K562 (cell line): ENCODE data around the gene UGT1A10. TPM values are rescaled to one million over a fixed set of nuclear protein-coding genes. Genes with fewer than 3 reads are reported as not detected.
A peak's percentile ranks its signal among the peaks of the same experiment; 100 is the strongest.

Experiments used
- CBFA2T2 ChIP-seq: fragments of 450-650 bp; conservative IDR thresholded peaks from 2 replicates; pipeline ENCODE4 v1.6.1; 2017; ENCODE audit warnings: mild to moderate bottlenecking
- CEBPB ChIP-seq: fragments of 450-650 bp; IDR thresholded peaks from 2 replicates; pipeline ENCODE4 v1.6.1; 2016; ENCODE audit warnings: missing genetic modification characterization, missing compliant biosample characterization
- SMARCA4 ChIP-seq: fragments of 450-650 bp; IDR thresholded peaks from 2 replicates; pipeline ENCODE4 v1.6.1; 2016
- SRSF3 ChIP-seq: fragments of 200-400 bp; formaldehyde crosslinking; IDR thresholded peaks from 2 replicates; pipeline ENCODE4 v1.6.1; 2016; ENCODE audit warnings: mild to moderate bottlenecking, low read length, moderate library complexity; ENCODE audit not compliant: insufficient read depth
- STAT6 ChIP-seq: sonication (generic); formaldehyde crosslinking; IDR thresholded peaks from 2 replicates; pipeline ENCODE4 v1.8.1; 2023; ENCODE audit warnings: mild to moderate bottlenecking, missing genetic modification reagents
- TAL1 ChIP-seq: fragments of 450-650 bp; IDR thresholded peaks from 2 replicates; pipeline ENCODE4 v1.6.1; 2016; ENCODE audit warnings: mild to moderate bottlenecking
- THRA ChIP-seq: fragments of 450-650 bp; IDR thresholded peaks from 2 replicates; pipeline ENCODE4 v1.6.1; 2017; ENCODE audit warnings: mild to moderate bottlenecking, moderate library complexity
- ZNF318 ChIP-seq, 2 experiments: fragments of 450-650 bp; IDR thresholded peaks; 2 replicates each; pipeline ENCODE4 v1.6.1; 2016; ENCODE audit warnings: mild to moderate bottlenecking in 2 of 2, borderline replicate concordance in 1 of 2, low read depth in 1 of 2, moderate library complexity in 1 of 2
- ZNF639 ChIP-seq, 2 experiments: fragments of 200-800 bp in 1 of 2; sonication (Bioruptor generic) in 1 of 2; sonication (generic) in 1 of 2; formaldehyde crosslinking in 1 of 2; IDR thresholded peaks in 1 of 2; conservative IDR thresholded peaks in 1 of 2; 2 replicates each; pipeline versions ENCODE4 v1.5.0 to v1.6.1; 2016 to 2020; ENCODE audit warnings: missing compliant biosample characterization in 1 of 2, missing genetic modification characterization in 1 of 2, missing genetic modification reagents in 1 of 2
- ZNF644 ChIP-seq: fragments of 200-800 bp; sonication (Bioruptor generic); IDR thresholded peaks from 2 replicates; pipeline ENCODE4 v1.6.1; 2016; ENCODE audit warnings: low read depth, missing genetic modification characterization, missing compliant biosample characterization
- polyA plus RNA-seq, 8 experiments: library from polyadenylated mRNA; depleted of rRNA in 4 of 8; stranded (reverse) in 5 of 8; unstranded in 3 of 8; fragments of >200 nt; fragmentation: Nextera tagmentation in 2 of 8; fragmentation: Illumina TruSeq in 1 of 8; extraction: Ambion mirVana in 2 of 8; extraction: Trizol in 1 of 8; gene quantifications; 2 replicates each; pipeline versions ENCODE4 v1.2.1 to v1.2.3, GENCODE V29; 2011 to 2014; ENCODE audit warnings: inconsistent platforms in 1 of 8, missing spikeins in 1 of 8
- total RNA-seq, 7 experiments: library from RNA; depleted of rRNA in 6 of 7; stranded (reverse); fragments of >200 nt in 6 of 7; fragmentation: Illumina TruSeq in 2 of 7; extraction: Trizol in 2 of 7; gene quantifications; 2 replicates each; pipeline versions ENCODE4 v1.2.1 to v1.2.3, GENCODE V29; 2011 to 2021; ENCODE audit warnings: low replicate concordance in 1 of 7

UGT1A10 gene
- total and polyA plus RNA-seq, 9 of the 15 experiments (the other 6 are each of a cell fraction or from before 2014, with no cell fraction given): not detected

- TF ChIP-seq STAT6 (CRISPR knock-in tag) (no peak), SMARCA4 (peak; percentile 79; the same call in 1 of the 2 replicates), SRSF3 (no peak), TAL1 (peak; percentile 45), THRA (no peak), ZNF644 (0 out of 2 replicates have a peak, but pooled peaks have one; percentile 33), CEBPB (tag) (peak; percentile 67; the same call in 1 of the 2 replicates), ZNF639 (CRISPR knock-in tag; conservative IDR thresholded peaks at IDR 0.05 in 1 of 2, IDR thresholded peaks at IDR 0.05 in 1 of 2) (0 out of 4 replicates have a peak, but pooled peaks of 1 of the 2 experiments have one; percentile 54), CBFA2T2 (0 out of 2 replicates have a peak, but pooled peaks have one; percentile 3), ZNF318 (IDR thresholded peaks at IDR 0.05; ENCODE audit: borderline replicate concordance in 1 of 2, low read depth in 1 of 2) (peak in 1 of 2 experiments; percentile 69; a peak in 1 of 4 replicates)
Observed at GRCh38 chr2:233700028-233700635, 63.9 kb downstream of the UGT1A10 start (continued).
